Hepatocyte (in vitro differentiated cells): Measurements from ENCODE around the gene ZAP70. TPM values are rescaled to one million over a fixed set of nuclear protein-coding genes. Genes with fewer than 3 reads are reported as not detected.

Source experiments
- DNase-seq: peaks from one replicate; pipeline ENCODE4 v3.0.0-alpha.2; 2016; ENCODE audit warnings: low spot score
- H2AFZ ChIP-seq: fragments of 200-600 bp; sonication (generic); 2 replicates; pipeline ENCODE4 v1.6.0; 2016; ENCODE audit warnings: antibody characterized with exemption, mild to moderate bottlenecking
- H3K27ac ChIP-seq: fragments of 200-600 bp; sonication (generic); 2 replicates; pipeline ENCODE4 v1.5.1; 2016; ENCODE audit warnings: mild to moderate bottlenecking
- H3K27me3 ChIP-seq: fragments of 200-600 bp; sonication (generic); 2 replicates; pipeline ENCODE4 v1.6.1; 2016
- H3K36me3 ChIP-seq: fragments of 200-600 bp; sonication (generic); replicated peaks from 2 replicates; pipeline ENCODE4 v1.5.1; 2016; ENCODE audit warnings: low read depth; ENCODE audit not compliant: insufficient read depth
- H3K4me1 ChIP-seq: fragments of 200-600 bp; sonication (generic); 2 replicates; pipeline ENCODE4 v1.5.1; 2016; ENCODE audit warnings: mild to moderate bottlenecking, moderate library complexity; ENCODE audit not compliant: insufficient read depth
- H3K4me2 ChIP-seq: fragments of 200-600 bp; sonication (generic); 2 replicates; pipeline ENCODE4 v1.6.0; 2016
- H3K4me3 ChIP-seq: fragments of 200-600 bp; sonication (generic); 2 replicates; pipeline ENCODE4 v1.5.1; 2016; ENCODE audit warnings: mild to moderate bottlenecking
- H3K79me2 ChIP-seq: fragments of 200-600 bp; sonication (generic); 2 replicates; pipeline ENCODE4 v1.6.0; 2017; ENCODE audit warnings: mild to moderate bottlenecking
- H3K9me2 ChIP-seq: fragments of 200-600 bp; sonication (generic); replicated peaks from 2 replicates; pipeline ENCODE4 v1.6.0; 2017; ENCODE audit warnings: mild to moderate bottlenecking; ENCODE audit not compliant: insufficient read depth
- H3K9me3 ChIP-seq: fragments of 200-600 bp; sonication (generic); 2 replicates; pipeline ENCODE4 v1.5.1; 2016; ENCODE audit warnings: low read depth, mild to moderate bottlenecking
- H4K20me1 ChIP-seq: fragments of 200-600 bp; sonication (generic); 2 replicates; pipeline ENCODE4 v1.6.0; 2016; ENCODE audit warnings: mild to moderate bottlenecking; ENCODE audit not compliant: insufficient read depth, poor library complexity, severe bottlenecking
- EZH2 ChIP-seq: fragments of 200-600 bp; sonication (generic); IDR thresholded peaks from 2 replicates; pipeline ENCODE4 v1.6.1; 2016; ENCODE audit warnings: antibody characterized with exemption, mild to moderate bottlenecking, borderline replicate concordance
- EZH2phosphoT487 ChIP-seq: fragments of 200-600 bp; sonication (generic); IDR thresholded peaks from one replicate; pipeline ENCODE4 v1.6.1; 2018; ENCODE audit warnings: antibody characterized with exemption, mild to moderate bottlenecking, low read depth, moderate library complexity; ENCODE audit not compliant: unreplicated experiment, severe bottlenecking
- WGBS: methylation state at CpG from one replicate; pipeline ENCODE4 v1.1.6; 2016; ENCODE audit warnings: low lambda C conversion rate; ENCODE audit errors: missing lambda C conversion rate; 5-methylcytosine and 5-hydroxymethylcytosine counted together
- polyA plus RNA-seq: library from polyadenylated mRNA; unstranded; fragments of >200 nt; fragmentation: Nextera tagmentation; extraction: Ambion mirVana; gene quantifications from 2 replicates; pipeline ENCODE4 v1.2.1, GENCODE V29; 2016
- total RNA-seq: library from RNA; depleted of rRNA; stranded (reverse); fragments of >200 nt; gene quantifications from 2 replicates; pipeline ENCODE4 v1.2.3, GENCODE V29; 2014
- TF ChIP-seq, protein P1 (sequence below): fragments of 200-600 bp; sonication (generic); IDR thresholded peaks from 2 replicates; pipeline ENCODE4 v1.5.1; 2016; ENCODE audit warnings: antibody characterized with exemption, mild to moderate bottlenecking; ENCODE audit not compliant: poor library complexity

The ZAP70 gene
- total and polyA plus RNA-seq, 2 experiments from 2014 or later: 0.80 to 1.5 TPM

GRCh38 chr2:97724501-97724900, 11.1 kb downstream of the ZAP70 start:
- Histone ChIP-seq H3K9me3 (no peaks in the 10 kb centered on the region), H3K36me3 (no peaks in the 10 kb centered on the region), H3K27me3 (no peaks in the 10 kb centered on the region), H2AFZ (no peak overlapping the region), H3K4me2 (no peak overlapping the region), H3K27ac (no peak overlapping the region), H3K4me3 (no peak overlapping the region), H3K4me1 (no peaks in the 10 kb centered on the region), H4K20me1 (no peaks in the 10 kb centered on the region), H3K9me2 (no peaks in the 10 kb centered on the region), H3K79me2 (no peaks in the 10 kb centered on the region)
- TF ChIP-seq EZH2phosphoT487 (no peak), EZH2 (no peak)
- TF ChIP-seq, protein P1, sequence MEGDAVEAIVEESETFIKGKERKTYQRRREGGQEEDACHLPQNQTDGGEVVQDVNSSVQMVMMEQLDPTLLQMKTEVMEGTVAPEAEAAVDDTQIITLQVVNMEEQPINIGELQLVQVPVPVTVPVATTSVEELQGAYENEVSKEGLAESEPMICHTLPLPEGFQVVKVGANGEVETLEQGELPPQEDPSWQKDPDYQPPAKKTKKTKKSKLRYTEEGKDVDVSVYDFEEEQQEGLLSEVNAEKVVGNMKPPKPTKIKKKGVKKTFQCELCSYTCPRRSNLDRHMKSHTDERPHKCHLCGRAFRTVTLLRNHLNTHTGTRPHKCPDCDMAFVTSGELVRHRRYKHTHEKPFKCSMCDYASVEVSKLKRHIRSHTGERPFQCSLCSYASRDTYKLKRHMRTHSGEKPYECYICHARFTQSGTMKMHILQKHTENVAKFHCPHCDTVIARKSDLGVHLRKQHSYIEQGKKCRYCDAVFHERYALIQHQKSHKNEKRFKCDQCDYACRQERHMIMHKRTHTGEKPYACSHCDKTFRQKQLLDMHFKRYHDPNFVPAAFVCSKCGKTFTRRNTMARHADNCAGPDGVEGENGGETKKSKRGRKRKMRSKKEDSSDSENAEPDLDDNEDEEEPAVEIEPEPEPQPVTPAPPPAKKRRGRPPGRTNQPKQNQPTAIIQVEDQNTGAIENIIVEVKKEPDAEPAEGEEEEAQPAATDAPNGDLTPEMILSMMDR: no peak
- 91% methylated on average over 14 of the region's 17 CpGs for WGBS
- DNase-seq: no peak

DNA sequence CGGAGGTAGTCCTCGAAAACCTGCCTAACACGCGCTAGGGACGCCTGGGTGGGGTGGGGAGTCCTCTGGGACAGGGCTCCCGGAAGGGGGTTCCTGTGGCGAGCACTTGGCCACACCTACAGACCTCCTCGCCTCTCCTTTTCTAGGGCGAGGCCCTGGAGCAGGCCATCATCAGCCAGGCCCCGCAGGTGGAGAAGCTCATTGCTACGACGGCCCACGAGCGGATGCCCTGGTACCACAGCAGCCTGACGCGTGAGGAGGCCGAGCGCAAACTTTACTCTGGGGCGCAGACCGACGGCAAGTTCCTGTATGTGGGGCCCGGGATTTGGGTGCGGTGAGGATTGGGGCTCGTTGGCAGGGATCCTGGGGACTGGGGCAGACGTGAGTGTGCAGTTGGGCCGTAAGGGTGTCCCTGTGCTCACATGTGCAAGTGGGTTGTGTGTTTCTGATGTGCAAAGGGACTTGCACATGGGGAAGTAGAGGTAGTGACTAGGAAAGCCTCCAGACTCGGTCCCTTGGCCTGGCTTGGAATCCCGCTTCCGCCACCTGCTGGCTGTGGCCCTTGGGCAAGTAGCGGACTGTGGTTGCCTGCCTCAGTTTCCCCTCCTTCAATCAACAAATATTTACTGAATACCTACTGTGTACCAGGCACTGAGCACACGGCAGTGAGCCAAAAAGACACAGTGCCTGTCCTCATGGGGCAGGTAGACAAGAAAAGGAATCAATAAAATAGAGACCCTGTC, 11.7 kb downstream of the ZAP70 start:
- 97% methylated on average over 28 of the region's 31 CpGs for whole genome bisulfite sequencing
- DNase-seq: no peak

DNA sequence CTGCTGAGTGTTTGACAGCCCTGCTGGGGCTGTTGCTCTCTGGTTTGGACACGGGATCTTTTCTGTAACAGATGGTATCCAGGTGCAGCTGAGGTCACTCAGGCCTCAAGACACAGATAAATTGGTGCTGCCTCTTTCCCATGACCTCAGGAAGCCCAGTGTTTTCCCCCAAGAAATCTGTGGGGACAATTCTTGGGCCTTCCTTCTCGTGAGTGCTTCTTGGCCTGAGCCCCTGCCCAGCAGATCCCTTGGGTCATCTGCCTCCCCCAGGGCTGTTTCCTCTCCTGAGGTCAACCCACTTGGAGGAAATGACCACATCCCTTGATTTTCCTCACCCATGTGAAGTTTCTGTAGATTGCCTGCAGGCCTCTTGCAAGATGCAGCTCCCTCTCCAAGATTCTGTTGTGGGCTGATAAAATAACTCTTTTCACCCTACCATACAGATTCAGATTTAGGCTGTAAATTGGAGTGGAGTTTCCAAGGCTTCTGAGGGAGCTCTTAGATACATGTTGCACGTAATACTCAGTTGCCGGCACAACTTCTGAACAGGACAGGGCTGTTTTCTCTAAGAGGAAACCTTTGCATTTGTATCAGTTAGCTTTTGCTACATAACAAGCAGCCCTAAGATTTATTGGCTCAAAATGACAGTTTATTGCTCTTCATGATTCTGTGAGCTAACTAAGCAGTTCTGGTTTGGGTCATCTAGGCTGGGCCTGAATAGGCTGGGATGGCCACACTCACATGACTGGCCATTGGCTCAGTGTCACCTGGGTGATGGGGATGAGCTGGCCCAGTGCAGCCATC, 13.1 kb downstream of the ZAP70 start:
- Histone ChIP-seq H2AFZ (no peak overlapping the region), H4K20me1 (no peaks in the 10 kb centered on the region), H3K9me3 (no peaks in the 10 kb centered on the region), H3K27me3 (no peaks in the 10 kb centered on the region), H3K4me2 (no peak overlapping the region), H3K4me1 (no peaks in the 10 kb centered on the region), H3K4me3 (no peak overlapping the region), H3K27ac (no peak overlapping the region), H3K79me2 (no peaks in the 10 kb centered on the region), H3K36me3 (no peaks in the 10 kb centered on the region), H3K9me2 (no peaks in the 10 kb centered on the region)
- 81% methylated on average over 4 of the region's 4 CpGs for WGBS
- TF ChIP-seq EZH2 (no peak), EZH2phosphoT487 (no peak)
- TF ChIP-seq, protein P1: no peak
- no peak for DNase-seq

More for the DNA sequence above, 11.7 kb downstream of the ZAP70 start:
- no peaks in the 10 kb centered on the region for H3K36me3 ChIP-seq
- H3K27ac ChIP-seq: no peak overlapping the region
- H3K79me2 ChIP-seq: no peaks in the 10 kb centered on the region
- no peak overlapping the region for H3K4me2 ChIP-seq
- H4K20me1 ChIP-seq: no peaks in the 10 kb centered on the region
- H3K4me1 ChIP-seq: no peaks in the 10 kb centered on the region
- TF ChIP-seq EZH2 (no peak), EZH2phosphoT487 (no peak)
- TF ChIP-seq, protein P1: no peak
- H3K4me3 ChIP-seq: no peak overlapping the region
- H2AFZ ChIP-seq: no peak overlapping the region
- no peaks in the 10 kb centered on the region for H3K27me3 ChIP-seq
- no peaks in the 10 kb centered on the region for H3K9me3 ChIP-seq
- no peaks in the 10 kb centered on the region for H3K9me2 ChIP-seq
